H9 (cell line): ENCODE measurements around the gene RGSL1. TPM values are rescaled to one million over a fixed set of nuclear protein-coding genes. Genes with fewer than 3 reads are reported as not detected.

Source experiments
- DNase-seq: peaks from one replicate; pipeline ENCODE4 v3.0.0-alpha.2; 2017
- H2AFZ ChIP-seq: one replicate; pipeline ENCODE4 v1.6.1; 2013; ENCODE audit warnings: mild to moderate bottlenecking, low read length, control low read depth, moderate library complexity
- H2AK5ac ChIP-seq: 2 replicates; pipeline ENCODE4 v1.6.1; 2013; ENCODE audit warnings: low read length, control low read depth, mixed read lengths; ENCODE audit not compliant: insufficient read length
- H2BK120ac ChIP-seq: one replicate; pipeline ENCODE4 v1.6.1; 2013; ENCODE audit warnings: low read depth, mild to moderate bottlenecking, low read length, control low read depth, inconsistent platforms; ENCODE audit not compliant: poor library complexity, severe bottlenecking
- H2BK12ac ChIP-seq: 2 replicates; pipeline ENCODE4 v1.6.1; 2013; ENCODE audit warnings: low read length, control low read depth, mixed read lengths, low read depth; ENCODE audit not compliant: insufficient read length
- H2BK15ac ChIP-seq: 2 replicates; pipeline ENCODE4 v1.6.1; 2013; ENCODE audit warnings: low read depth, low read length, control low read depth
- H2BK20ac ChIP-seq: one replicate; pipeline ENCODE4 v1.6.1; 2013; ENCODE audit warnings: low read depth, mild to moderate bottlenecking, low read length, control low read depth, inconsistent platforms; ENCODE audit not compliant: poor library complexity, severe bottlenecking
- H2BK5ac ChIP-seq: 2 replicates; pipeline ENCODE4 v1.6.1; 2013; ENCODE audit warnings: low read length, control low read depth, mixed read lengths; ENCODE audit not compliant: insufficient read length
- H3K14ac ChIP-seq: 2 replicates; pipeline ENCODE4 v1.6.1; 2013; ENCODE audit warnings: low read length, control low read depth; ENCODE audit not compliant: insufficient read depth
- H3K18ac ChIP-seq: 2 replicates; pipeline ENCODE4 v1.6.1; 2013; ENCODE audit warnings: low read depth, mild to moderate bottlenecking, mixed read lengths, low read length, control low read depth; ENCODE audit not compliant: insufficient read length
- H3K23ac ChIP-seq: 2 replicates; pipeline ENCODE4 v1.6.1; 2013; ENCODE audit warnings: low read length, control low read depth, mixed read lengths, low read depth; ENCODE audit not compliant: insufficient read length
- H3K23me2 ChIP-seq: 2 replicates; pipeline ENCODE4 v1.6.1; 2013; ENCODE audit warnings: low read depth, mild to moderate bottlenecking, mixed read lengths, low read length, control low read depth; ENCODE audit not compliant: insufficient read length, poor library complexity, severe bottlenecking
- H3K27ac ChIP-seq: 2 replicates; pipeline ENCODE4 v1.5.1; 2013; ENCODE audit warnings: low read length, control low read depth, mixed read lengths, low read depth; ENCODE audit not compliant: insufficient read length
- H3K27me3 ChIP-seq: 2 replicates; pipeline ENCODE4 v1.6.1; 2013; ENCODE audit warnings: low read length, control low read depth, inconsistent platforms; ENCODE audit not compliant: insufficient read depth
- H3K4ac ChIP-seq: 2 replicates; pipeline ENCODE4 v1.6.1; 2013; ENCODE audit warnings: low read depth, mild to moderate bottlenecking, control low read depth, inconsistent platforms, low read length, moderate library complexity
- H3K4me1 ChIP-seq: 2 replicates; pipeline ENCODE4 v1.6.1; 2013; ENCODE audit warnings: low read length, control low read depth, inconsistent platforms; ENCODE audit not compliant: insufficient read depth
- H3K4me2 ChIP-seq: 2 replicates; pipeline ENCODE4 v1.6.1; 2013; ENCODE audit warnings: low read length, control low read depth, mixed read lengths; ENCODE audit not compliant: insufficient read length, insufficient read depth
- H3K56ac ChIP-seq: 2 replicates; pipeline ENCODE4 v1.6.1; 2013; ENCODE audit warnings: low read depth, mild to moderate bottlenecking, mixed read lengths, low read length, control low read depth; ENCODE audit not compliant: insufficient read length
- H3K79me1 ChIP-seq: 2 replicates; pipeline ENCODE4 v1.6.1; 2013; ENCODE audit warnings: low read depth, mild to moderate bottlenecking, moderate library complexity, low read length, control low read depth, inconsistent platforms; ENCODE audit not compliant: insufficient read depth, poor library complexity, severe bottlenecking
- H3K79me2 ChIP-seq: 2 replicates; pipeline ENCODE4 v1.6.1; 2013; ENCODE audit warnings: low read length, control low read depth, inconsistent platforms; ENCODE audit not compliant: insufficient read depth
- H3K9ac ChIP-seq: 2 replicates; pipeline ENCODE4 v1.6.1; 2013; ENCODE audit warnings: low read length, control low read depth, mixed read lengths; ENCODE audit not compliant: insufficient read length; ENCODE audit errors: extremely low read depth
- H3K9me3 ChIP-seq: one replicate; pipeline ENCODE4 v1.6.1; 2013; ENCODE audit warnings: low read depth, low read length, inconsistent platforms; ENCODE audit not compliant: control insufficient read depth
- H3T11ph ChIP-seq: one replicate; pipeline ENCODE4 v1.6.1; 2013; ENCODE audit warnings: mild to moderate bottlenecking, low read length, control low read depth, inconsistent platforms
- H4K20me1 ChIP-seq: one replicate; pipeline ENCODE4 v1.6.1; 2013; ENCODE audit not compliant: control insufficient read depth, insufficient read length, insufficient read depth
- H4K5ac ChIP-seq: 2 replicates; pipeline ENCODE4 v1.6.1; 2013; ENCODE audit warnings: low read depth, mild to moderate bottlenecking, mixed read lengths, low read length, control low read depth; ENCODE audit not compliant: insufficient read length
- H4K8ac ChIP-seq: replicated peaks from 2 replicates; pipeline ENCODE4 v1.6.1; 2013; ENCODE audit warnings: low read length, control low read depth, mixed read lengths, low read depth; ENCODE audit not compliant: insufficient read length
- H4K91ac ChIP-seq: 2 replicates; pipeline ENCODE4 v1.6.1; 2013; ENCODE audit warnings: low read depth, mild to moderate bottlenecking, moderate library complexity, mixed read lengths, low read length, control low read depth; ENCODE audit not compliant: insufficient read length
- H3K27ac Mint-ChIP-seq, 3 experiments: 2 replicates in 2 of 3; 3 replicates in 1 of 3; pipeline ENCODE4 v1.8.0; 2020 to 2021; ENCODE audit warnings: mixed read lengths in 3 of 3, mild to moderate bottlenecking in 1 of 3, moderate library complexity in 1 of 3
- H3K27me3 Mint-ChIP-seq: 2 replicates; pipeline ENCODE4 v1.8.0; 2021; ENCODE audit warnings: low read depth, mild to moderate bottlenecking, moderate library complexity, mixed read lengths
- H3K36me3 Mint-ChIP-seq, 3 experiments: 2 replicates in 2 of 3; 3 replicates in 1 of 3; pipeline ENCODE4 v1.8.0; 2020 to 2021; ENCODE audit warnings: low read depth in 3 of 3, mixed read lengths in 3 of 3; ENCODE audit not compliant: insufficient read depth in 1 of 3
- H3K4me1 Mint-ChIP-seq, 2 experiments: 2 replicates each; pipeline ENCODE4 v1.8.0; 2020; ENCODE audit warnings: mixed read lengths in 2 of 2
- H3K4me3 Mint-ChIP-seq, 2 experiments: 2 replicates in 1 of 2; 3 replicates in 1 of 2; pipeline ENCODE4 v1.8.0; 2020 to 2021; ENCODE audit warnings: mild to moderate bottlenecking in 2 of 2, mixed read lengths in 2 of 2, moderate library complexity in 1 of 2
- H3K9me3 Mint-ChIP-seq, 2 experiments: 2 replicates in 1 of 2; 3 replicates in 1 of 2; pipeline ENCODE4 v1.8.0; 2020; ENCODE audit warnings: mild to moderate bottlenecking in 2 of 2, mixed read lengths in 2 of 2, moderate library complexity in 1 of 2
- CTCF ChIP-seq: fragments of 200-600 bp; sonication (generic); conservative IDR thresholded peaks from 3 replicates; pipeline ENCODE4 v1.8.0; 2021; ENCODE audit warnings: antibody characterized with exemption, mild to moderate bottlenecking
- WGBS: extraction: QIAGEN DNeasy Blood & Tissue Kit; methylation state at CpG from one replicate; pipeline ENCODE4 v1.1.7; 2013; ENCODE audit warnings: missing lambda C conversion rate, low lambda C conversion rate, mixed read lengths; ENCODE audit not compliant: insufficient read length; ENCODE audit errors: extremely low coverage; 5-methylcytosine and 5-hydroxymethylcytosine counted together
- total RNA-seq: library from RNA; stranded (reverse); gene quantifications from 2 replicates; pipeline ENCODE4 v1.2.1, GENCODE V29; 2021

Gene RGSL1
- total RNA-seq, 1 experiment from 2014 or later, result not detected

- Histone ChIP-seq H3K27ac (no peak overlapping the region), H3K14ac (no peak overlapping the region), H3K79me2 (no peaks in the 10 kb centered on the region), H3K9ac (no peak overlapping the region), H3K23ac (no peak overlapping the region), H4K8ac (no peak overlapping the region), H4K91ac (no peak overlapping the region), H3K4me2 (no peak overlapping the region), H4K5ac (no peak overlapping the region), H3T11ph (no peak overlapping the region), H3K56ac (no peak overlapping the region), H2BK20ac (no peak overlapping the region), H2AFZ (no peak overlapping the region), H3K18ac (no peak overlapping the region), H3K23me2 (no peaks in the 10 kb centered on the region), H3K4ac (no peak overlapping the region), H3K9me3 (no peaks in the 10 kb centered on the region), H2BK5ac (no peak overlapping the region), H2AK5ac (no peak overlapping the region), H3K79me1 (no peaks in the 10 kb centered on the region), H3K4me1 (no peaks in the 10 kb centered on the region), H3K27me3 (no peaks in the 10 kb centered on the region), H4K20me1 (no peaks in the 10 kb centered on the region), H2BK15ac (no peak overlapping the region), H2BK120ac (no peak overlapping the region), H2BK12ac (no peak overlapping the region)
- H3K9me3 Mint-ChIP-seq, result peaks cover 0 to 2% of the 10 kb centered on the region in 2 experiments; a peak in 2 of 5 replicates
- WGBS, result 0% methylated on average over 1 of the region's 3 CpGs
- no peak overlapping the region for H3K4me3 Mint-ChIP-seq
- no peaks in the 10 kb centered on the region for H3K27me3 Mint-ChIP-seq
- no peak for TF ChIP-seq CTCF
- peaks cover 0 to 4% of the 10 kb centered on the region in 2 experiments; a peak in 2 of 4 replicates for H3K4me1 Mint-ChIP-seq
- H3K27ac Mint-ChIP-seq, result no peak overlapping the region
- no peak for DNase-seq
- H3K36me3 Mint-ChIP-seq, result no peaks in the 10 kb centered on the region; a peak in 1 of 7 replicates
Observed at GRCh38 chr1:182568647-182569284, 118.8 kb downstream of the RGSL1 start.
